Myocyte (in vitro differentiated cells): ENCODE results near the gene GET4. TPM values are rescaled to one million over a fixed set of nuclear protein-coding genes. Genes with fewer than 3 reads are reported as not detected.
A peak's percentile ranks its signal among the peaks of the same experiment; 100 is the strongest.
"Not testable (repeated sequence)": the region's sequence is repeated elsewhere in the genome, so short reads cannot be mapped to it uniquely, and the experiment has no call there.

Source experiments
- DNase-seq: peaks from one replicate; pipeline ENCODE4 v3.0.0-alpha.2; 2012; ENCODE audit warnings: low read depth
- total RNA-seq: library from RNA; depleted of rRNA; stranded (reverse); fragments of >200 nt; gene quantifications from 2 replicates; pipeline ENCODE4 v1.2.3, GENCODE V29; 2014

Gene GET4
- total RNA-seq, 1 donor from 2014 or later, result 47.6 TPM

DNA sequence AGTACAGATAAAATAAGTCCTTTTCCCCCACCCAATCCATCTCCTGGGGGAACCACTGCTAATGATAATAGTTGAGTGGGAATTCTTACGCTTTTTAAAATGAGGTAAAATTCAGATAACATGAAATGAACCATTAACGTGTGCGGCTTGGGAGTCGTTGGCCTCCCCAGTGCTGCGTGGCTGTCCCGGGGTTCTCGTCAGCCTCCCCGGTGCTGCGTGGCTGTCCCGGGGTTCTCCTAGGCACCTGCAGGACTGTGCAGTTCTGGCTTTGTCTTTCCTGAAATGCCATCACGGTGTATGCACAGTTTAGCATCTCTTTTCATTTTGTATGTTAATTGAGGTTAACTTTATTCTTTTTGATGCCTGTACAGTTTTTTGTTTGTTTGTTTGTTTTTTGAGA lies 30.6 kb upstream of the GET4 start:
- DNase-seq, result no peak

DNA sequence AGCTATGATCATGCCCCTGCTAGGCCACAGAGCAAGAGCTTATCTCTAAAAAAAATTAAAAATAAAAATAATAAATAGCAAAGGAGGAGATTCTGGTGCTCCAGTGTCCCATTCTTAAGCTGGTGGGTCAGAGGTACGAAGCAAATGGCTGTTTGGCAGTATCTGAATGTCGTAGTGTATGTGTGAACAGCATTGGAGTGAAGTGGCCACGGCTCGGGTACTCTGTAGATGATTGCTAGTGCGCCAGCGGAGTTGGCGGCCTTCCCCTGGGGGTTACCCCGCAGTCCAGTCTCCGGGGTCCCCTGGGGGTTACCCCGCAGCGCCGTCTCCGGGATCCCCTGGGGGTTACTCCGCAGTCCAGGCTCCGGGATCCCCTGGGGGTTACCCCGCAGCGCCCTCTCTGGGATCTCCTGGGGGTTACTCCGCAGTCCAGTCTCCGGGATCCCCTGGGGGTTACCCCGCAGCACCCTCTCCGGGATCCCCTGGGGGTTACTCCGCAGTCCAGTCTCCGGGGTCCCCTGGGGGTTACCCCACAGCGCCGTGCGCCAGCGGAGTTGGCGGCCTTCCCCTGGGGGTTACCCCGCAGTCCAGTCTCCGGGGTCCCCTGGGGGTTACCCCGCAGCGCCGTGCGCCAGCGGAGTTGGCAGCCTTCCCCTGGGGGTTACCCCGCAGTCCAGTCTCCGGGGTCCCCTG lies 29.2 kb upstream of the GET4 start:
- DNase-seq, result not testable (repeated sequence)

DNA sequence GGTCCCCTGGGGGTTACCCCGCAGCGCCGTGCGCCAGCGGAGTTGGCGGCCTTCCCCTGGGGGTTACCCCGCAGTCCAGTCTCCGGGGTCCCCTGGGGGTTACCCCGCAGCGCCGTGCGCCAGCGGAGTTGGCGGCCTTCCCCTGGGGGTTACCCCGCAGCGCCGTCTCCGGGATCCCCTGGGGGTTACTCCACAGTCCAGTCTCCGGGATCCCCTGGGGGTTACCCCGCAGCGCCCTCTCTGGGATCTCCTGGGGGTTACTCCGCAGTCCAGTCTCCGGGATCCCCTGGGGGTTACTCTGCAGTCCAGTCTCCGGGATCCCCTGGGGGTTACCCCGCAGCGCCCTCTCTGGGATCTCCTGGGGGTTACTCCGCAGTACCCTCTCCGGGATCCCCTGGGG lies 28.6 kb upstream of the GET4 start:
- DNase-seq, result not testable (repeated sequence)

GRCh38 chr7:849145-849544 lies 27.2 kb upstream of the GET4 start:
- no peak for DNase-seq

DNA sequence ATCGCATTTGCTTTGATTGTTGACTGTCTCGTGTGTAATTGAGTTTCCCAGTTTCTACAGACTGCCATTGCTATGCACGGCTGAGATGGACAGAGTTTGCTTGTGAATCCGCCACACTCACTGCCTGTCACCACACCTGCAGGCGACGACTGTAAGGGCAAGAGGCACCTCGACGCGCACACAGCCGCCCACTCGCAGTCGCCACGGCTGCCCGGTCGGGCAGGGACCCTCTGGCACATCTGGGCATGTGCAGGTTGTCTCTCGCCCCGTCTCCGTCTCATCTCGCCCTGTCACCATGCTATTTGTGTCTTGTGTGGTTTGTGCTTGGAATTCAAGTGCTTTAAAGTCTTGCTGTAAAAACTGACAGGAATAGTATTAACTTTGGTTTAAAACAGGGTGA lies 26.6 kb upstream of the GET4 start:
- no peak for DNase-seq

GRCh38 chr7:851204-851603 lies 25.1 kb upstream of the GET4 start:
- DNase-seq, result no peak

DNA sequence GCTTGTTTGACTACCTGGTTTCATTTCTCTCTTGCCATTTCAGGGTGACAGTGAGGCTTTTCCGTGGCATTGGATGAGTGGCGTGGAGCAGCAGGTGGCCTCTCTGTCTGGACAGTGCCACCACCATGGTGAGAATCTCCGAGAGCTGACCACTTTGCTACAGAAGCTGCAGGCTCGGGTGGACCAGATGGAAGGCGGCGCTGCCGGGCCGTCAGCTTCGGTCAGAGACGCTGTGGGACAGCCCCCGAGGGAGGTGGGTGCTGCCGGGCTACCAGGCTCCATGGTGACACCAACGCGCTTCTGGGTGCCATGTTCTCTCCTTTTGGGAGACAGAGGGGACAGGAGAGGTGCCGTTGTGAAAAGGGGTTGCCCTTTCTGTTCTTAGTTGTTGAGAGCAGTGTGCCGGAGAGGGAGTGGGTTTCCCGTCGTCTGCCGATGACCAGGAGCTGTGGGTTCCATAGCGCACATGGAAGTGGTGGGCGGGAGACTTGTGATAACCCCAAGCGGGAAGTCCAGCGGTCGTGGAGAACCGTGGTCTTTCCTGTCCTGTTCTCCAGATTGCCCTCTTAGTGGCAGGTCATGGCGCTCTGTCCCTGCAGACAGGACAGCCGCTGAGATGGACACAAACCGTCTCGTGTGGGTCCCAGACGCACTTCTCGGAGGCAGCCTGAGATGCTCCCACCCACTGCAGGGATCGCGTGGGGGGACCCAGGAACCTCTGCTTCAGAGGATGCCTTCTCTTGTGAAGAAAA lies 22.8 kb upstream of the GET4 start:
- DNase-seq, result no peak

GRCh38 chr7:854118-854775 lies 22.1 kb upstream of the GET4 start:
- DNase-seq, result no peak

DNA sequence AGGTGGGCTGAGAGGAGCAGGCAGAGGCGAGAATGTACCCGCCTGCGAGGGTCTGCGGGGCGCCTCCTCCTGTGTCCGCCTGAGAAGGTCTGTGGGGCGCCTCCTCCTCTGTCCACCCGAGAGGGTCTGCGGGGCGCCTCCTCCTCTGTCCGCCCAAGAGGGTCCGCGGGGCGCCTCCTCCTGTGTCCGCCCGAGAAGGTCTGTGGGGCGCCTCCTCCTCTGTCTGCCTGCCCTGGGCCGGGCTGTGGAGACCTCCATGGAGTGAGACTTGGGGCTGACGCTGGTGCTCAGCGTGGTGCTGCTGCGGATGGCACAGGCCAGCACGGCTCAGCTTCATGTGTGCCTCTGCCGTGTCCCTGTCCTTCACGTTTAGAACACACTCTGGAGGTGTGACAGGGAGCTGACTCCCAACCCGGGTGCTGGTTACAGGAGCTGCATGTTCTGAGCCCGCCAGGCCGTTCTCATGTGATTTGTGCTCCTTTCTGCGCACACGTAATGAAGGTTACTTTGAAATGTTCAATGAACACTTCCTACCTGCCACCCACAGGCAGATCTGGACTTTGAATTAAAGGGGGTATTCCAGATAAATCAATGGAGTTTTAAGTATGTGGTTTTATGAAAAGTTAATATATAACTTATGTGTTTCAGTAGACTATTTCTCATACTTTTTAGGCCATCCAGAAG lies 20.5 kb upstream of the GET4 start:
- no peak for DNase-seq

DNA sequence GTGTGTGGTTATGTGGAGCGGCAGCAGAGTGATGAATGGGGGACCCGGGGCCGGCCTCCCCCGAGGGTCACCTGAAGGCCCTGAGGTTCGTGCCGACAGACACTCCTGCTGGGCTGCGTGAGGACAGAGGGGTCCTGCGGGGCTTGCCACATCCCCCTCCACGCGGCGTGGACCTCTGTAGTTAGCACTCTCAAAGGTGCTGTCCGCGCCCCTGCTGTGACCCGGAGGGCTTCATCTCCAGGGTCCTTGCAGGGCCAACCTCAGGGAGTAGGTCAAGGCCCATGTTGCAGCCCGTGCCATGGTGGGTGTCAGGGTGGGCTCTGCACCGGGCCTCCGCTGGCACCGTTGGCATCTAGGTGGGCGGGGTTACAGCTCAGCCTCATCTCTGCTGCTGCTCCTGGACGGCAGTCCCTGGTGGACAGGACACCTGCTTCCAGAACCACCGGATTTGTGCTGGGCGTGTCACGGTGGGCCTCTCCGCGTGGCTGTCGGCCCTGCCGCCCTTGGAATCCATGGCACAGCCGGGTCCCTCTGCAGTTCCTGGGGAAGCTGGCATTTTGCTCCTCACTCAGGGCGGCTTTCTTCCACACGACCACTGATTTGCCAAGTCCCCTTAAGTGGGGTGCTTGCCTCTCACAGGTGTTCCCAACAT lies 19.8 kb upstream of the GET4 start:
- no peak for DNase-seq

- no peak for DNase-seq
Observed at GRCh38 chr7:857661-858060, 18.7 kb upstream of the GET4 start.

DNA sequence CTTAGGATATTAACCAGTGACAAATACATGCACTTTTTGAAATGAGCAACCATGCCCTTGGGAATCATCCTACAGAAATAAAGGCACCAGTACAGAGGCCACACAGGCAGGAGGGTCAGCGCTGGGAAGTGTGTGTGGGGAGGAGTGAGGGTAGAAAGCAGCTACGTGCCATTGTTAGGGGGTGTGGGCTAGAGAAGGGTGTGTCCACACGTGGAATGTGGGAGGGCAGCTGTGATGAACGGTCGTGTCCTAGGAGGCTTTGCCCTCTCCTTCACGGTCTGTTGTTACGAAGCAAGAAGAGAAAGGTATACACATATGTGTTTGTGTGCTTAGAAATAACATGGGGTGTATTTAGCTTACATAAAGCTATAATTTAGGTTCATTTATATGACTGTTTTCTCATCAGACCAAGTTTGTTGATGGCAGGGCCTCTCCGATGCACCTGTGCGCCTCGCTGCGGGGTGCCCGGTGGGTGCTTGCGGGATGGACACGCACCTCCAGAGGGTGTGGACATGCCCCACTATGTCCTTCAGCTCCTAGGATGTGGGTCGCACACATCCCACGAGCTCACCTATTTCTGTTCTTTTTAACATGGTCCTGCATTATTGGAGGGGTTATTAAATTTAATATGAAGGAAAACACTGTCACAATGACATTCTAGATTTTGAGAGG lies 16.9 kb upstream of the GET4 start:
- DNase-seq, result no peak

- DNase-seq, result no peak
Observed at GRCh38 chr7:860149-860548, 16.2 kb upstream of the GET4 start.

GRCh38 chr7:861222-861621 lies 15.1 kb upstream of the GET4 start:
- DNase-seq, result no peak

DNA sequence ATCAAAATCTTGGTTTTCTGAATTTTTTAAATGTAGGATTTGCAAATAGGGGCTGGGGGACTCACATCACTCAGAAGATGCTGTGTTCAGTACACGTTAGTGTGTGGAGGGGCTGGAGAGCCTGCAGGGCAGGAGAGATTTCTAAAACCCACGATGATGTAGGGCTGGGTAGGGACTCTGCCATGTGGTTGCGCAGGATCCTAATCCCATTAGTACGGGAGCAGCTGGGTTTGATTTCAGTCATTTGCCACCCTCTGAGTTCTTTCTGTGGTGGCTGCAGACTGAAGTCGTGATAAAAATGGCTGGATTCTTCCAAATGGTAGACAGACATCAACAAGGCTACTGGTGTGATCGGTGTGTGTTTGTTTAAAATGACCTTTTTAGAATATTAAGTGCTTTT lies 14.2 kb upstream of the GET4 start:
- DNase-seq, result no peak

GRCh38 chr7:863106-863505 lies 13.2 kb upstream of the GET4 start:
- DNase-seq, result no peak

DNA sequence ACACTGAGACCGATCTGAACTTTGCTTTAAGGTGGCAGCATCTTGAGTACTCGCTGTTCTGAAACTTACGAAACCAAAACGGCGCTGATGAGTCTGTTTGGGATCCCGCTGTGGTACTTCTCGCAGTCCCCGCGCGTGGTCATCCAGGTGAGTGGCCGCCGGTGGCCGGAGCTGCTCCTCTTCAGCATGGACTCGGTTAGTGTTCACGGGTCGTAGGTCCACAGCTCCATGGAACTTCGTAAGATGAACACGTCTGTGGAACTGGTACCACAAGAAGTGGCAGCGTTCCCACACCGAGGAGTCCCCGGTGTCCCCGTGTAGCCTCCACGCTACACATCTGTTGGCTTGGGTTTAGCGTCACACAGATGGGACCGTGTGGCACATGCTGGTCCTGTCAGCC lies 10.4 kb upstream of the GET4 start:
- DNase-seq, result no peak

GRCh38 chr7:867001-867405 lies 9.4 kb upstream of the GET4 start:
- peak; percentile 61 for DNase-seq

DNA sequence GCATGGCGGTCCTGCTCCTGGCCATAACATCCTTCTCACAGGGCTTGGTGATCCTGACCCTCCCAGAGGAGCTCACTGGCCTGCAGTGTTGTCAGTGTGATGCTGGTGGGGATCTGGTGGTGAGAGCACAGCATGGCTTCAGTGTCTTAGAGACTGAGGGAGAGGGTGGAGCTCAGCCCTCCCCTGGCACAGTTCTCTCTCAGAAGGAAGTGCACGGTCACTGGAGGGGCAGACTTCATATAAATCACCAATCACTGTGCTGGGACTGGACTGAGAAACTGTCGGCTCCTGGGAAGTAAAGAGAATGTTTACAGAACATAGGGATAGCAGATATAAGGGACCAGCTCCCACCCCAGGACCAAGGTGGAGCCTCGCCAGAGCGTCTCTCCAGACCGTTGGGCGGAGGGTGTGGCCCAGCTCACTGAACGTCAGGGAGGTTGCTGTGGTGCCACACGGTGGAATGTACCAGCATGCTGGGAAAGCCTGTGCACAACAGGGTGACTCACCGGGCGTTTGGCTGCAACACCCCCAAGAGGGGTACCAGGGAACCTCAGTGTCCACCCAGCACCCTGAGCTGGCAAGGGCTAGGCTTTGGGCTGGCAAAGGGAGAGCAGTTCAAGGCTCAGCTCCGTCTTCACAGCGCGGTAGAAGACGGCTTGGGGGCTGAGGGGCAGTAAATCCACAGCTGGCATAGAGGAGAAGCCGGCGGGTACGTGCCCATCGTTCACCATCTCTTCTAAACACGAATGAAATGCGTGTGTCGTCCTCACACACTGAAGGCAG lies 8.8 kb upstream of the GET4 start:
- DNase-seq, result peak; percentile 74

- DNase-seq, result no peak
Observed at GRCh38 chr7:868189-868486, 8.2 kb upstream of the GET4 start.
